ENCODE results near the gene MDK.
A peak's percentile ranks its signal among the peaks of the same experiment; 100 is the strongest.

The MDK gene, protein sequence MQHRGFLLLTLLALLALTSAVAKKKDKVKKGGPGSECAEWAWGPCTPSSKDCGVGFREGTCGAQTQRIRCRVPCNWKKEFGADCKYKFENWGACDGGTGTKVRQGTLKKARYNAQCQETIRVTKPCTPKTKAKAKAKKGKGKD

DNA sequence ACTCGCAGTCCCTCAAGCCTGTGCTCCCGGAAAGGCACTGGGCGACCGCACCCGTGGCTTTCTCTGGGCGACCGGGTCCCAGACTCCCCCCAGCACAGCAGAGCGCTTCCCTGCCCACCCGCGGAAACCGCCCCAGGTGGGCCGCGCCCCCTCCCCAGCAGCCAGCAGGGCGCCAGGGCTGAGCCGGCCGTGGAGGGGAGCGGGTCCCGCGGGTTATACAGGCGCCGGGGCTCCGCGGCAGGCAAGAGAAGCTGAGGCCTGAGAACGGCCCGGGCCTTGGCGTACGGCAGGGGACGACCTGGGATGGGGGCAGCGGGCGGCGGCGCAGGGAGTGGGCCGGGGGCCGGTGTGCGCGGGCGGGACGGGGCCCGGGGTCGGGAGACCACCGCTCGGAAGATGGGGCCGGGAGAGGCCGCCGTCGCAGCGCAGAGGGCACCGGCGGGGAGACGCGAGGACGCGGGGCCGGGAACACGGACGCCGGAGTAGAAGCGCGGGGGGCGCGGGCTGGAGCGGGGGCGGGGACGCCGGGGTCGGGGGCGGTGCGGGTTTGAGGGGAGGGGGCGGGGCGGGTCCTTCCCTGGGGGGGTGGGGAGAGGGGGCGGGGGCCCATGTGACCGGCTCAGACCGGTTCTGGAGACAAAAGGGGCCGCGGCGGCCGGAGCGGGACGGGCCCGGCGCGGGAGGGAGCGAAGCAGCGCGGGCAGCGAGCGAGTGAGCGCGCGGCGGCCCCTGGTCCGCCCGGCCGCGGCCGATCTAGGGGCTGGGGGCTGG, at the start of gene MDK:
MDK (plus strand) TSS at position 622 of the 771 bp plus-strand sequence. CDS start 389 bp downstream, outside the sequence.
- H3K27ac ChIP-seq, result peak within 1 kb of the TSS; percentile 47 to 73
- DNase-seq (ENCODE audit: low spot score), result no peak
- TF ChIP-seq, protein P1, sequence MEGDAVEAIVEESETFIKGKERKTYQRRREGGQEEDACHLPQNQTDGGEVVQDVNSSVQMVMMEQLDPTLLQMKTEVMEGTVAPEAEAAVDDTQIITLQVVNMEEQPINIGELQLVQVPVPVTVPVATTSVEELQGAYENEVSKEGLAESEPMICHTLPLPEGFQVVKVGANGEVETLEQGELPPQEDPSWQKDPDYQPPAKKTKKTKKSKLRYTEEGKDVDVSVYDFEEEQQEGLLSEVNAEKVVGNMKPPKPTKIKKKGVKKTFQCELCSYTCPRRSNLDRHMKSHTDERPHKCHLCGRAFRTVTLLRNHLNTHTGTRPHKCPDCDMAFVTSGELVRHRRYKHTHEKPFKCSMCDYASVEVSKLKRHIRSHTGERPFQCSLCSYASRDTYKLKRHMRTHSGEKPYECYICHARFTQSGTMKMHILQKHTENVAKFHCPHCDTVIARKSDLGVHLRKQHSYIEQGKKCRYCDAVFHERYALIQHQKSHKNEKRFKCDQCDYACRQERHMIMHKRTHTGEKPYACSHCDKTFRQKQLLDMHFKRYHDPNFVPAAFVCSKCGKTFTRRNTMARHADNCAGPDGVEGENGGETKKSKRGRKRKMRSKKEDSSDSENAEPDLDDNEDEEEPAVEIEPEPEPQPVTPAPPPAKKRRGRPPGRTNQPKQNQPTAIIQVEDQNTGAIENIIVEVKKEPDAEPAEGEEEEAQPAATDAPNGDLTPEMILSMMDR (IDR thresholded peaks at IDR 0.05), result no peak
- H3K4me3 ChIP-seq, result peak within 1 kb of the TSS; percentile 80

DNA sequence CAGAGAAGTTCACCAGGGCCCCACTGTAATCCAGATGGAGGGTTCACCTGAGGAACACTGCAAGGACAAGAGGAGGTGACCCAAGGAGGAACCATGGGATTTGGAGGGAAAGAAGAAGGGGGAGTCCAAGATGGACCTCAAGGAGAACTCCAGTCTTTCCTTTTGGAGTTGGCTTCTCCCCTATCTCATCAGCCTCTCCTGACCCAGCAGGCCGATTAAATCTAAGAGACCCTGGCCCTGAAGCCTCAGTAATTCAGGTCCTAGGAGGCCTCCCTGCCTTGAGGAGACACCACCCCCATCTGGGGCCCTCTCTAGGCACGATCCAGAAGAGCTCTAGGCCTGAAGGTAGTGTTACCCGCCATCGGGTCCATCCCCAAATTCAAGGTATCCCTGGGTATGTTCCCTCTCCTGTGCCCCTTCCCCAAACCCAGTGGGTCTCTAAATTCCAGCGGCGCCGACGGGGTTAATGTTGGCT, 49.3 kb upstream of the MDK start:
- Histone ChIP-seq H3K27ac (no peak overlapping the region), H3K4me3 (peak overlapping the region; percentile 67)
- DNase-seq (ENCODE audit: low spot score), result no peak
- TF ChIP-seq, protein P1 (IDR thresholded peaks at IDR 0.05), result no peak

DNA sequence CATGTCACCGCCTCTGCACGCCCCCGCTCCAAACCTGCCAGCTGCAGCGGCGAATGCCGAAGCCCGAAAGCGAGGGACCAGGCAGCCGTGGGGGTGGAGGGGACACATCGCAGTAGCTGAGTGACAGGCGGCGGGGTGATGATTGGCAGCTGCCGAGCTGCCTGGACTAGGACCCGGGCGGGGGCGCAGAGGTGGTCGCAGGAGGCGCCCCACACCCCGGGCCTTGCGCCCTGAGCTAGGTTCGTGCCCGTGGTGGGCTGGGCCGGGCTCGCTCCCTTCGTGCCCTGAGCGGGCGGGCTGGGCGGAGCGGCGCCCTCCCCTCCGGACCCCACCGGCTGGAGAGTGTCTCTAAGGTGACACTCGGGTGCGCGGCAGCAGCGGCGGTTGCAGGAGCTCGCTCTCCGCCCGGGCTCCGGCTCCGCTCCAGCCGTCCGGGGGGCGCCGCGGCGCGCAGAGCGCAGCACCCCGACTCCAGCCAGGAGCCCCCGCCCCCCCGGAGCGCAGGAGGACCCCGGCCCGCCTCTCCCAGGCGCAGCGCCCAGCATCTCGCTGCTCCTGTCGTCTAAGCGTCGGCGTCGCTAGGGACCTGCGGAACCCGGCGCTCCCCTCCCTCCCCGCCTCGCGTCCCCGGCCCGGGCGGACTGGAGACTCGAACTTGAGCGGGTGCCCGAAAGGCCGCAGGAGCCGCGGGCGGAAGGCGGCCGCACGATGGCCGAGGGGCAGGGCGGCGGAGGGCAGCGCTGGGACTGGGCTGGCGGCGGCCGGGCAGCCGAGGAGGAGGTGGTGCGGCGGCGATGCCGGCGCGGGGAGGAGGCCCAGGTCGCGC, 48.7 kb upstream of the MDK start:
- TF ChIP-seq, protein P1 (IDR thresholded peaks at IDR 0.05), result no peak
- no peak overlapping the region for H3K27ac ChIP-seq
- DNase-seq (ENCODE audit: low spot score), result no peak
- H3K4me3 ChIP-seq, result peak overlapping the region; percentile 67

DNA sequence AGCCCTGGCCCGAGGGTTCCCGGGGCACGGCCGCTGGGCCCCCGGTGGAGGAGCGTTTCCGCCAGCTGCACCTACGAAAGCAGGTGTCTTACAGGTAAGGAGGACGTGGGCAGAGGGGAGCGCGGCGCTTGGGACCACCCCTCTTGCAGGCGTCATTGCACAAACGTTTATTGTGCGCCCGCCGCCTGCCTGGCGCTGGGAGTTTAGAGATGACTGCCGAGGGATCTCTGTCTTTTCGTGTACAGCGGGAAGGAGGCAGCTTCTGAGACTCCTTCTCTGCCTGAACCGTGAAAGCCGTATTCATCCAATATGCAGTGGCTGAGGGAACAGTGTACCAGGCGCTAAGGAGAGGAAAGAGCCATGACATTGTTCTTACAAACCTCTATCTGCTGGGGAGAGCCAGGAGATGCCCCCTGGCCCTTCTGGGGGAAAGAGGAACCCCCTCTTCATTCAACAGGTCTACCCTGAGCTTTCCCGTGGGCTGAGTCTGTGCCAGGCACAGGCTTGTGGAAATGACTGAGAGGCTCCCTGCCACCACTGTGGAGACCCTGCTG, 48.0 kb upstream of the MDK start:
- DNase-seq (ENCODE audit: low spot score), result no peak
- TF ChIP-seq, protein P1 (IDR thresholded peaks at IDR 0.05), result no peak
- Histone ChIP-seq H3K4me3 (peak overlapping the region; percentile 67), H3K27ac (no peak overlapping the region)

DNA sequence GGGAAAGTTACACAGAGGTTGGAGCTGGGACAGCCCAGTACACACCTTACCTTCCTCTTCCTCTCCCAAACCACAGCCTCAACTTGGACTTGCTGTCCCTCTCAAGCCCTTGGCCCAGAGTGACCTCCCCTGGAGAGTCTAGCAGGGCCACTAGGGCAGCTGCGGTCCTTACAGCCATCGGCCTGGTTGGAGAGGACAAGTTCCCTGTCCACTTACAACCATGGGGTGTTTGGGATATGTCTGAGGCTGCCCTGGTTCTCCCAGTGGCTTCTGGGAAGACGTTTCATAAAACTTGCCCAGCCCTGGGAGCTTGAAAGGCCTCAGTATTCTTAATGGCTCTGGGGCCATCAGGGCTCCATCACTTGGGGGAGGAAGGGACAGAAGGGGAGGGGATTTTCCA, 47.3 kb upstream of the MDK start:
- no peak for DNase-seq (ENCODE audit: low spot score)
- Histone ChIP-seq H3K27ac (no peak overlapping the region), H3K4me3 (no peak overlapping the region)
- TF ChIP-seq, protein P1 (IDR thresholded peaks at IDR 0.05), result no peak

DNA sequence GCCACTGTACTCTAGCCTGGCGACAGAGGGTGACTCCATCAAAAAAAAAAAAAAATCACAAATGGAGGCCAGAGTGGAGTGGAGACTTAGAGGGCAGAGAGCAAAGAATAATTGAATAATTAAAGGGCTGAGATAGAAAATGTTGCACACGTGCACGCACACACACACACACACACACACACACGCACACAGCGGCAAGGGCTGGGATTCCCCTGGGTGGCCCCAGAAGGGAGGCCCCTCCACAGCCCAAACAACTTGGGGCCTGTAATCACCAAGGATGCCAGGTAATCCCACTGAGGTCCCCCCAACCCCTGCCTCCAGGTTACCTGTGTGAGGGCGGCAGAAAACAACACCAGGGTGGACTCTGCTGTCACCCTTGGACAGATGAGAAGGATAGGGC, 46.2 kb upstream of the MDK start:
- Histone ChIP-seq H3K4me3 (no peak overlapping the region), H3K27ac (no peak overlapping the region)
- TF ChIP-seq, protein P1 (IDR thresholded peaks at IDR 0.05), result no peak
- DNase-seq (ENCODE audit: low spot score), result no peak
